ENCODE results near the gene MSRB3. TPM values are rescaled to one million over a fixed set of nuclear protein-coding genes. Genes with fewer than 3 reads are reported as not detected.

The MSRB3 gene
- total RNA-seq, 3 donors from 2014 or later = 35.0 to 59.8 (median 51.8) TPM

DNA sequence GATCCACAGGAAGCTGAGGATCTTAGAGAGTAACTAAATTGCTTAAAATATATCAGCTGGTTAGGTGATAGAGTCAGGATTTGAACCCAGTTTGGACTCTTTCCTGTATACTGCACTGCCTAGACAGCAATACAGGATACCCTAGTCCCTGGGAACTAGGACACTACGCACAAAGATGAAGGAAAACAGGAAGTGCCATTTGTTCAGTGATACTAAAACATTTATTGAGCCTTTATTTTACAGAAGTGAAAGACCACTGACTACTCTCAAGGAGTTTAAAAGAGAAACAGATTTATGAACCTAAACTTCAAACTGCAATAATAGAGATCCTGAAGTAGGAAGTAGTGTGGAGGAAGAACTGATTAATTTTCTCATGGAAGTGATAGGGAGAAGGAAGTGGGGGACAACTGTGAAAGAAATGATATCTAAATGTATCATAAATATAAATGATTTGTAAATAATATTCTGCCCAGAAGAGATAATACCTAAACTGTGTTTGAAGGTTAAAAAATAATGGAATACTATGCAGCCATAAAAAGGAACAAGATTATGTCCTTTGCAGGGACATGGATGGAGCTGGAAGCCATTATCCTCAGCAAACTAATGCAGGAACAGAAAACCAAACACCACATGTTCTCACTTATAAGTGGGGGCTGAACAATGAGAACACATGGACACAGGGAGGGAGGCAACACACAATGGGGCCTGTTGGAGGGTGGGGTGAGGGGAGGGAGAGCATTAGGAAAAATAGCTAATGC is 18.2 kb downstream of the MSRB3 start:
- H3K4me1 ChIP-seq = no peaks in the 10 kb centered on the region
- TF ChIP-seq POLR2AphosphoS5 (IDR thresholded peaks at IDR 0.05) (no peak), POLR2A (IDR thresholded peaks at IDR 0.05) (no peak)
- TF ChIP-seq, protein P1, sequence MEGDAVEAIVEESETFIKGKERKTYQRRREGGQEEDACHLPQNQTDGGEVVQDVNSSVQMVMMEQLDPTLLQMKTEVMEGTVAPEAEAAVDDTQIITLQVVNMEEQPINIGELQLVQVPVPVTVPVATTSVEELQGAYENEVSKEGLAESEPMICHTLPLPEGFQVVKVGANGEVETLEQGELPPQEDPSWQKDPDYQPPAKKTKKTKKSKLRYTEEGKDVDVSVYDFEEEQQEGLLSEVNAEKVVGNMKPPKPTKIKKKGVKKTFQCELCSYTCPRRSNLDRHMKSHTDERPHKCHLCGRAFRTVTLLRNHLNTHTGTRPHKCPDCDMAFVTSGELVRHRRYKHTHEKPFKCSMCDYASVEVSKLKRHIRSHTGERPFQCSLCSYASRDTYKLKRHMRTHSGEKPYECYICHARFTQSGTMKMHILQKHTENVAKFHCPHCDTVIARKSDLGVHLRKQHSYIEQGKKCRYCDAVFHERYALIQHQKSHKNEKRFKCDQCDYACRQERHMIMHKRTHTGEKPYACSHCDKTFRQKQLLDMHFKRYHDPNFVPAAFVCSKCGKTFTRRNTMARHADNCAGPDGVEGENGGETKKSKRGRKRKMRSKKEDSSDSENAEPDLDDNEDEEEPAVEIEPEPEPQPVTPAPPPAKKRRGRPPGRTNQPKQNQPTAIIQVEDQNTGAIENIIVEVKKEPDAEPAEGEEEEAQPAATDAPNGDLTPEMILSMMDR (IDR thresholded peaks at IDR 0.05) = no peak
- no peak for DNase-seq (ENCODE audit: low spot score in 2 of 2)
- no peak overlapping the region for H3K27ac ChIP-seq
- intact Hi-C loops (cut with DNase I; ENCODE audit: low total_unique reads) = no loop called here
- no peaks in the 10 kb centered on the region for H3K9me3 ChIP-seq
- H3K4me3 ChIP-seq = no peak overlapping the region
- no peaks in the 10 kb centered on the region for H3K27me3 ChIP-seq
- no peaks in the 10 kb centered on the region for H3K36me3 ChIP-seq

GRCh38 chr12:65300097-65300496 is 21.6 kb downstream of the MSRB3 start:
- Histone ChIP-seq H3K36me3 (no peaks in the 10 kb centered on the region), H3K4me3 (no peak overlapping the region), H3K27ac (no peak overlapping the region), H3K4me1 (no peaks in the 10 kb centered on the region), H3K9me3 (no peaks in the 10 kb centered on the region), H3K27me3 (no peaks in the 10 kb centered on the region)
- intact Hi-C loops (cut with DNase I; ENCODE audit: low total_unique reads) = no loop called here
- TF ChIP-seq POLR2A (IDR thresholded peaks at IDR 0.05) = no peak
- TF ChIP-seq, protein P1 (IDR thresholded peaks at IDR 0.05) = no peak
- TF ChIP-seq POLR2AphosphoS5 (IDR thresholded peaks at IDR 0.05) = no peak
- DNase-seq (ENCODE audit: low spot score in 2 of 2) = no peak

DNA sequence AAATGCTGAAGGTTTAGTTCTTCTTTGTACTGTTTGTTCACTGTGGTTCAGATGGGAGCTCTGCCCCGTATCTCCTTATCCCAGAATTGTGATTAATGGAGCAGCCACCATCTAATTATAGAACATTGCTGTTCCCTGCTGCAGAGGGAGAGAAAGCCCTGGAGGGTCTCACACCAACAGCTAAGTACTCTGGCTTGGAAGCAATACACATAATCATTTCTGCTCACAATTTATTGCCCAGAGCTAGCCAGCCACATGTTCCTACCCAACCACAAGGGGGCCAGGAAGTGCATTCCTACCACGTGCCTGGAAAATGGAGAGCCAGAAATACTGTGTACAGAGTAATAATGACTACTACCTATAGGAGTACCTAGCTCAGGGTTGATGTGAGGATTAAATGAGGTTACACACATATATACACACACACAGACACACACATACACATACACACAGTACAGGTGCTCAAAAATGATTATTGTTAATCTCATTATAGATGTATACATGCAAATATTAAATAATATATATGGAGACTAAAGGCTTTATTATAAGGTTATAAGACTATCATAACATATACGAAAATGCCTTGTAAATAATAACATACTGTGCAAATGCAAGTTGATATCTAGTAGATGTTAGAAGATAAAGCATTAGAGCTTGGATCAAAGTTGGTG is 22.3 kb downstream of the MSRB3 start:
- Histone ChIP-seq H3K27me3 (no peaks in the 10 kb centered on the region), H3K9me3 (no peaks in the 10 kb centered on the region), H3K36me3 (no peaks in the 10 kb centered on the region), H3K4me1 (no peaks in the 10 kb centered on the region), H3K4me3 (no peak overlapping the region), H3K27ac (no peak overlapping the region)
- TF ChIP-seq, protein P1 (IDR thresholded peaks at IDR 0.05) = no peak
- TF ChIP-seq POLR2A (IDR thresholded peaks at IDR 0.05) = no peak
- no peak for TF ChIP-seq POLR2AphosphoS5 (IDR thresholded peaks at IDR 0.05)
- no peak for DNase-seq (ENCODE audit: low spot score in 2 of 2)
- intact Hi-C loops (cut with DNase I; ENCODE audit: low total_unique reads) = no loop called here

DNA sequence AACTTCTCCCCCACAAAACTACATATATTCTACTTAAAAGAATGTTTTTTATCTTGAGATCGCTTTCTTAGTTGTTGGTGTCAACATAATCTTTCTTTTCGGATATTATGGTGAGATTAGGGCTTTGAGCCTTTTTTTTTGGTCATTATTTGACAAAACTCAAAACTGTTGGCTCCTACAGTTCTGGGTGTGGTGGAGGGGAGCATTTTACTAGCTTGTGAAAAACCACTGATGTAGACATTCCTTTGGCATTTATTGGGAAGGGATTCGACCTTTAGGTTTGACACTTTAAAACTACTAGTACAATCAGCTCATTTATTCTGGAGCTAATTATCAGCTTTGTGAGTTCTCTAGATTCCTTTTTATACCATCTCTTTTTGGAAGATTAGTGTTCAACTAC is 24.4 kb downstream of the MSRB3 start:
- intact Hi-C loops (cut with DNase I; ENCODE audit: low total_unique reads) = no loop called here
- H3K36me3 ChIP-seq = no peaks in the 10 kb centered on the region
- H3K27ac ChIP-seq = no peak overlapping the region
- TF ChIP-seq, protein P1 (IDR thresholded peaks at IDR 0.05) = no peak
- TF ChIP-seq POLR2AphosphoS5 (IDR thresholded peaks at IDR 0.05) (no peak), POLR2A (IDR thresholded peaks at IDR 0.05) (no peak)
- H3K9me3 ChIP-seq = no peaks in the 10 kb centered on the region
- no peaks in the 10 kb centered on the region for H3K4me1 ChIP-seq
- DNase-seq (ENCODE audit: low spot score in 2 of 2) = no peak
- no peak overlapping the region for H3K4me3 ChIP-seq
- H3K27me3 ChIP-seq = no peaks in the 10 kb centered on the region

DNA sequence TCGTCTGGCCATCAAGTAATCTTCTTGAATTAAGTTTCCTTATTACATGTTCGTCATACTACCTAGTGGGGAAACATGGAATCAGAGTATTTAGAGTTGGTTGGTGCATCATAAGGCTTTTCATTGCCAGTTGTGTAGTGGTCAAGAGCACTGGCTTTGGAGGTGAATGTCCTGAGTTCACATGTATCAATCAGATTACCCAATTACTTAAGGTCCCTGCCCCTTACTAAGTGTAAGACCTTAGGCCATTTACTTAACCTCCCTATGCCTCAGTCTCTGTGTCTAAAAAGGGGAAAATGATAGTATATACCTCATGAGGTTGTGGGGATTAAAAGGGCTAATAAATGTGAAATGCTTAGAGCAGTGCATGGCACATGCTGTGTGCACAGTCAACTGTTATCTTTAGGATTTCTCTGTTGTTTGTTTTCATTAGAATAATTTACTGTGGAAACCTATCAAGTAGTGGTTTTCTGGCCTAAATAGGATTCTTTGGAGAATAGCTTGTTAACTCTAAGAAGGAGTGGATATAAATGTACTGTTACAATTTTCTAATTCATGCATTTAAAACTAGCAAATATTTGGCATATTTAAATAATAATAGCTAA is 27.0 kb downstream of the MSRB3 start:
- intact Hi-C loops (cut with DNase I; ENCODE audit: low total_unique reads) = no loop called here
- TF ChIP-seq, protein P1 (IDR thresholded peaks at IDR 0.05) = no peak
- TF ChIP-seq POLR2A (IDR thresholded peaks at IDR 0.05) = no peak
- H3K4me1 ChIP-seq = no peaks in the 10 kb centered on the region

More for the DNA sequence above, 27.0 kb downstream of the MSRB3 start:
- Histone ChIP-seq H3K9me3 (no peaks in the 10 kb centered on the region), H3K27ac (no peak overlapping the region), H3K36me3 (no peaks in the 10 kb centered on the region), H3K4me3 (no peak overlapping the region), H3K27me3 (no peaks in the 10 kb centered on the region)
- no peak for DNase-seq (ENCODE audit: low spot score in 2 of 2)

Measured in breast epithelium (tissue), 4 donors.